ENCODE data around the gene ACTN4.

The ACTN4 gene

GRCh38 chr19:38697641-38698071 is 50.2 kb downstream of the ACTN4 start:
- no peak for TF ChIP-seq CTCF (conservative IDR thresholded peaks at IDR 0.05; ENCODE audit: low read depth, low read length)
- no peak for DNase-seq (ENCODE audit: low read depth)
- H3K4me3 ChIP-seq (ENCODE audit: low read depth, low read length) = no peak overlapping the region

GRCh38 chr19:38698225-38699026 is 51.0 kb downstream of the ACTN4 start:
- TF ChIP-seq CTCF (conservative IDR thresholded peaks at IDR 0.05; ENCODE audit: low read depth, low read length) = peak; percentile 6
- no peak for DNase-seq (ENCODE audit: low read depth)
- no peak overlapping the region for H3K4me3 ChIP-seq (ENCODE audit: low read depth, low read length)

GRCh38 chr19:38699027-38699346 is 51.5 kb downstream of the ACTN4 start:
- H3K4me3 ChIP-seq (ENCODE audit: low read depth, low read length) = no peak overlapping the region
- DNase-seq (ENCODE audit: low read depth) = no peak
- no peak for TF ChIP-seq CTCF (conservative IDR thresholded peaks at IDR 0.05; ENCODE audit: low read depth, low read length)

GRCh38 chr19:38699647-38700349 is 52.3 kb downstream of the ACTN4 start:
- no peak overlapping the region for H3K4me3 ChIP-seq (ENCODE audit: low read depth, low read length)
- DNase-seq (ENCODE audit: low read depth) = no peak
- no peak for TF ChIP-seq CTCF (conservative IDR thresholded peaks at IDR 0.05; ENCODE audit: low read depth, low read length)

GRCh38 chr19:38700350-38700901 is 53.0 kb downstream of the ACTN4 start:
- DNase-seq (ENCODE audit: low read depth) = no peak
- TF ChIP-seq CTCF (conservative IDR thresholded peaks at IDR 0.05; ENCODE audit: low read depth, low read length) = no peak
- no peak overlapping the region for H3K4me3 ChIP-seq (ENCODE audit: low read depth, low read length)

- no peak for DNase-seq (ENCODE audit: low read depth)
- TF ChIP-seq CTCF (conservative IDR thresholded peaks at IDR 0.05; ENCODE audit: low read depth, low read length) = no peak
- H3K4me3 ChIP-seq (ENCODE audit: low read depth, low read length) = no peak overlapping the region
These were observed 53.5 kb downstream of the ACTN4 start for GRCh38 chr19:38700902-38701454.

Data from choroid plexus epithelial cell (primary cell).